ENCODE results near the gene FAM209A. TPM values are rescaled to one million over a fixed set of nuclear protein-coding genes. Genes with fewer than 3 reads are reported as not detected.

The FAM209A gene
- total RNA-seq, 6 experiments from 2014 or later: 0.24 to 0.37 TPM; not detected in 4

DNA sequence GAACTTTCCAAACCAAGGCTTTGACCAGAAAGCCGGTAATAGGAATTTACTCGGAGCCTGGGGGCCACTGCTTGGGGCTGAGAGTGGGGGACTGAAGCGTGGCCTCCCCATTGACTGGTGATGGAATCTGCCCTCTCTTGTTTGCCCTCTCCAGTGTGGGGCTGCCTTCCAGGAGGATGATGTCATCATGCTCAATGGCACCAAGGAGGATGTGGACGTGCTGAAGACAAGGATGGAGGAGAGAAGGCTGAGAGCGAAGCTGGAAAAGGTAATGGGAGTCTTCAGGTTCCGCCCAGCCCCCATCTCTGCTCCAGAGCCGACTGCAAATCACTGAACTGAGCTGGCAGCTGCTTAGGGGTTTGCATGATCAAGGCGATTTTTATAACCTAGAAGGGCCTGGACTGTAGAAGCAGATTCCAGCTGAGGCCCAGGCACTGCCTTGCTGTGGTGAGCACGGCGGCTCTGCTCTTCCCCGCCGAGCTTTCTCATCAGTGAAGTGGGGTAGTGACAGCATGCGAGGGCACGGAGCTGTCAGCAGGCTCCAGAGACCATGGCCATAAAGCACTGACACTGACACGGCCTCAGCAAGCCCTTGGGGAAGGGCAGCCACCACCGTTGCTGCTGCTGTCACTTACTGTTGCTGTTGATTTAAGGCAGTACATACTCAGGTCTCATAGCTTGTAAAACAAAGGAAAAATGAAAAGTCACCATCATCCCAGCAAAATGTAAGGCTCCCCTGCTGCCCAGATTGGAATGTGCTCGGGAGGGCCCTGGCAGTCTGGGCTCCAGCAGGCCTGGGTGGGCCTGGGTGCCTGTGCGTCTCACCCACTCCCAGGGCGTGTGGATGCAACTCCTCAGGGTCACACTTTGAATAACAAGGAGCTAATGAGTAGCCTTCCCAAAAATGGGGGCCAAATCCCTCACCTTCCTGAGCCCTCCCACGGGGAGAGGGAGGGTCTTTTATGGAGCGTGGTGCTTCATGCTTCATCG lies 11.1 kb upstream of the FAM209A start:
- TF ChIP-seq, protein P1, sequence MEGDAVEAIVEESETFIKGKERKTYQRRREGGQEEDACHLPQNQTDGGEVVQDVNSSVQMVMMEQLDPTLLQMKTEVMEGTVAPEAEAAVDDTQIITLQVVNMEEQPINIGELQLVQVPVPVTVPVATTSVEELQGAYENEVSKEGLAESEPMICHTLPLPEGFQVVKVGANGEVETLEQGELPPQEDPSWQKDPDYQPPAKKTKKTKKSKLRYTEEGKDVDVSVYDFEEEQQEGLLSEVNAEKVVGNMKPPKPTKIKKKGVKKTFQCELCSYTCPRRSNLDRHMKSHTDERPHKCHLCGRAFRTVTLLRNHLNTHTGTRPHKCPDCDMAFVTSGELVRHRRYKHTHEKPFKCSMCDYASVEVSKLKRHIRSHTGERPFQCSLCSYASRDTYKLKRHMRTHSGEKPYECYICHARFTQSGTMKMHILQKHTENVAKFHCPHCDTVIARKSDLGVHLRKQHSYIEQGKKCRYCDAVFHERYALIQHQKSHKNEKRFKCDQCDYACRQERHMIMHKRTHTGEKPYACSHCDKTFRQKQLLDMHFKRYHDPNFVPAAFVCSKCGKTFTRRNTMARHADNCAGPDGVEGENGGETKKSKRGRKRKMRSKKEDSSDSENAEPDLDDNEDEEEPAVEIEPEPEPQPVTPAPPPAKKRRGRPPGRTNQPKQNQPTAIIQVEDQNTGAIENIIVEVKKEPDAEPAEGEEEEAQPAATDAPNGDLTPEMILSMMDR (IDR thresholded peaks at IDR 0.05): no peak
- TF ChIP-seq POLR2A (IDR thresholded peaks at IDR 0.05): no peak
- Histone ChIP-seq H3K9me3 (no peaks in the 10 kb centered on the region), H3K36me3 (peaks cover 0 to 38% (median 12%) of the 10 kb centered on the region in 4 donors), H3K27ac (no peak overlapping the region), H3K4me3 (no peak overlapping the region), H3K27me3 (no peaks in the 10 kb centered on the region), H3K4me1 (no peaks in the 10 kb centered on the region)
- DNase-seq: no peak
- intact Hi-C loops (cut with DNase I): no loop called here
- 83% methylated on average over 5 of the region's 22 CpGs for WGBS (ENCODE audit: insufficient coverage, low coverage, low lambda C conversion rate, missing lambda C conversion rate)
- no peak for ATAC-seq

DNA sequence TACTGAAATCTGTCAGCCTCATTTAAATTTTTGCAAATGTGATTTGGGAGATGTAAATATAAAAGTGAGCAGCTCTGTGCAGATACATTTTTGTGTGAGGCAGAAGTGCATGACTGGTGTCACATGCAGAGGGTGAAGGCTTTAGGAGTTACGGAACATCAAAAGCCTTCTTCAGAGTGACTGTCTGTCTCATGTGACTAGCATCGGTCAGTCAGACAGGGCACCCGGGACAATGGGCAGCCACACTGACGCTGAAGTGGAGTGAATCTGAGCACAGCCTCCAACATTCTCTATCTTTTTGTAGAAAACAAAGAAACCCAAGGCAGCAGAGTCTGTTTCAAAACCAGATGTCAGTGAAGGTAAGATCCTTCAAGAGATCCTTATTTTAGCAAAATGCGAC lies 7.9 kb upstream of the FAM209A start:
- Histone ChIP-seq H3K27me3 (no peaks in the 10 kb centered on the region), H3K27ac (no peak overlapping the region), H3K4me1 (no peaks in the 10 kb centered on the region), H3K36me3 (peaks cover 0 to 50% (median 19%) of the 10 kb centered on the region in 4 donors), H3K4me3 (no peak overlapping the region), H3K9me3 (no peaks in the 10 kb centered on the region)
- TF ChIP-seq, protein P1 (IDR thresholded peaks at IDR 0.05): no peak
- TF ChIP-seq POLR2A (IDR thresholded peaks at IDR 0.05): no peak
- ATAC-seq (no peak), DNase-seq (no peak)
- intact Hi-C loops (cut with DNase I): no loop called here
- WGBS (ENCODE audit: insufficient coverage, low coverage, low lambda C conversion rate, missing lambda C conversion rate): 100% methylated on average over 1 of the region's 5 CpGs

DNA sequence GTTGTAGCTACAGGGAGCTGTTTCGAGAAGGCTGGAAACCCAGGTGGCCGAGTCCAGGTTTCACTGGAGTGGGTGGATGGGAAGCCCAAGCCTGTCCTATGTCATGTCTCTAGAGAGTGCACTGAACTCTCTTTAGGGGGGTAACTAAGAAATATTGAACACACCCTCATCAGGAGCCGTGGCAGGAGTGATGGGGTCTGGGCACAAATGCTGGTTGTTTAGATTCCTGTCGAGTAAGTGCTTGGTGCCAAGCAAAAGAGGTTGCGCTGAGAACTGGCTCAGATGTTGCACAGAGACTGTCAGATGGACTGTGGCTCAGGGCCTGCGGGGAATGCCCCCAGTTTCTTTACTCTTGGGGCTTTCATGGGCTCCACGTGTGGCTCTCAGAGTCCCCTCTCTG lies 7.3 kb upstream of the FAM209A start:
- no peaks in the 10 kb centered on the region for H3K9me3 ChIP-seq
- ATAC-seq: no peak
- H3K27me3 ChIP-seq: no peaks in the 10 kb centered on the region
- H3K4me1 ChIP-seq: no peaks in the 10 kb centered on the region
- no peak overlapping the region for H3K4me3 ChIP-seq
- TF ChIP-seq POLR2A (IDR thresholded peaks at IDR 0.05): no peak
- TF ChIP-seq, protein P1 (IDR thresholded peaks at IDR 0.05): no peak
- no peak for DNase-seq
- intact Hi-C loops (cut with DNase I): no loop called here
- 91% methylated on average over 5 of the region's 7 CpGs for WGBS (ENCODE audit: insufficient coverage, low coverage, low lambda C conversion rate, missing lambda C conversion rate)
- peaks cover 0 to 50% (median 19%) of the 10 kb centered on the region in 4 donors for H3K36me3 ChIP-seq
- no peak overlapping the region for H3K27ac ChIP-seq

DNA sequence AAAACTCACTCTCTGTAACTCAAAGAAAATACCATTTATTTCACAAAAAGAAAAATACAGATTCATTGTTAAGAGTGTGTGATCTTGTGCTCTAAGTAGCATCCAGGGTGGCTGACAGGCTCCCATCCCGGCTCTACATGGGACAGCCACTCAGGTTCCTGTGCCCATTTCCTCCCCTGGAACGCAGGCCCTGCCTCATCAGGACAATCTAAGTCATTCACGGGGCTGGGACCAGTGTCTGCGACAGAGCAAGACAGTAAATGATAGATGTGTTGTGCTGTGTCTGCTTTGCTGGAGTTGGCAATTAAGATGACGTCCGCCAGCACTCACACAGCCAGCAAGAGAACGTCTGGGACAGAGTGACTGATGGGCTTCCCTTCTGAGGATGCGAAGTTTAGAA lies 6.9 kb upstream of the FAM209A start:
- 100% methylated on average over 1 of the region's 8 CpGs for WGBS (ENCODE audit: insufficient coverage, low coverage, low lambda C conversion rate, missing lambda C conversion rate)
- Histone ChIP-seq H3K9me3 (no peaks in the 10 kb centered on the region), H3K27me3 (no peaks in the 10 kb centered on the region), H3K4me3 (no peak overlapping the region), H3K4me1 (no peaks in the 10 kb centered on the region), H3K27ac (no peak overlapping the region), H3K36me3 (peaks cover 0 to 48% (median 19%) of the 10 kb centered on the region in 4 donors)
- intact Hi-C loops (cut with DNase I): no loop called here
- DNase-seq (no peak), ATAC-seq (no peak)
- TF ChIP-seq, protein P1 (IDR thresholded peaks at IDR 0.05): no peak
